ENCODE data around the gene RALGPS1.

DNA sequence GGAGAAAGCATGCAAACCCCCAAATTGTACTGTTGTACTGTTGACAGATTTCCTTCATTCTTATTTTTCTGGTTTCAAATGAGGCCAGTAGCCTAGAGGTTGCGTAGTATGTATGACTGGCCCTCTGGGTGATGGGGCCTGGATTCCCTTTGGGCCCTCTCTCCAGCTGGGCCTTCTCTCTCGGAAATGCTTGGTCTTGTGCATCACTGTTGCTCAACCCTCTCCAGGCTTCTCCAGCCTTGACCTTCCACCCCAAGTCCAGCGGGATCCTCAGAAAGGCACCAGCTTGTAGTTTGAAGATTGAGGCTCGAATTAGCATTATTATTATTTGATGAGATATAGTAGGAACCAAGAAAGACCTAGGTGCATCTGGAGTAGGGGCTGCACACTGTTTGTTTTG, 120.8 kb downstream of the RALGPS1 start:
- TF ChIP-seq FOXP1 (IDR thresholded peaks at IDR 0.05), result no peak
- no peak for TF ChIP-seq FOXP1 (CRISPR knock-in tag; IDR thresholded peaks at IDR 0.05)
- TF ChIP-seq, protein P1, sequence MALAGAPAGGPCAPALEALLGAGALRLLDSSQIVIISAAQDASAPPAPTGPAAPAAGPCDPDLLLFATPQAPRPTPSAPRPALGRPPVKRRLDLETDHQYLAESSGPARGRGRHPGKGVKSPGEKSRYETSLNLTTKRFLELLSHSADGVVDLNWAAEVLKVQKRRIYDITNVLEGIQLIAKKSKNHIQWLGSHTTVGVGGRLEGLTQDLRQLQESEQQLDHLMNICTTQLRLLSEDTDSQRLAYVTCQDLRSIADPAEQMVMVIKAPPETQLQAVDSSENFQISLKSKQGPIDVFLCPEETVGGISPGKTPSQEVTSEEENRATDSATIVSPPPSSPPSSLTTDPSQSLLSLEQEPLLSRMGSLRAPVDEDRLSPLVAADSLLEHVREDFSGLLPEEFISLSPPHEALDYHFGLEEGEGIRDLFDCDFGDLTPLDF (CRISPR knock-in tag; IDR thresholded peaks at IDR 0.05), result no peak
- TF ChIP-seq CHD2 (IDR thresholded peaks at IDR 0.05; ENCODE audit: low read depth, low read length), result no peak
- no peak for TF ChIP-seq NFE2 (CRISPR knock-in tag; IDR thresholded peaks at IDR 0.05)
- TF ChIP-seq ZNF766 (CRISPR knock-in tag; IDR thresholded peaks at IDR 0.05; ENCODE audit: borderline replicate concordance), result no peak
- no peak for TF ChIP-seq ZNF678 (CRISPR knock-in tag; IDR thresholded peaks at IDR 0.05)
- TF ChIP-seq TEAD2 (CRISPR knock-in tag; IDR thresholded peaks at IDR 0.05), result no peak
- no peak for TF ChIP-seq GPN1 (CRISPR knock-in tag; IDR thresholded peaks at IDR 0.05; ENCODE audit: borderline replicate concordance)
- TF ChIP-seq, protein P2, sequence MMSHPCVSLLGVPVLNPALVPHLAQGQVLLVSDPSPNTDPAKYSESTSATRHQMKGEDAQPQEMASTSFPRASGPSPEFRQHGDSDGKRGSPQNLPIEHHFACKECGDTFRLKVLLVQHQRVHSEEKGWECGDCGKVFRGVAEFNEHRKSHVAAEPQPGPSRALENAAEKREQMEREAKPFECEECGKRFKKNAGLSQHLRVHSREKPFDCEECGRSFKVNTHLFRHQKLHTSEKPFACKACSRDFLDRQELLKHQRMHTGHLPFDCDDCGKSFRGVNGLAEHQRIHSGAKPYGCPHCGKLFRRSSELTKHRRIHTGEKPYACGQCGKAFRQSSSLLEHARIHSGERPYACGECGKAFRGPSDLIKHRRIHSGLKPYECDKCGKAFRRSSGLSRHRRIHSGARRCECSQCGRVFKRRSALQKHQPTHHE (CRISPR knock-in tag; IDR thresholded peaks at IDR 0.05; ENCODE audit: borderline replicate concordance), result no peak

Measured in HepG2 (cell line).